CD14-positive monocyte (primary cell): ENCODE results near the gene CHRNA4. TPM values are rescaled to one million over a fixed set of nuclear protein-coding genes. Genes with fewer than 3 reads are reported as not detected.

Experiments used
- DNase-seq, 3 donors: peaks; one replicate each; pipeline ENCODE4 v3.0.0-alpha.2; 2011 to 2022
- H2AFZ ChIP-seq: 2 replicates; pipeline ENCODE4 v1.6.0; 2012; ENCODE audit warnings: mild to moderate bottlenecking, low read depth, low read length, inconsistent platforms; ENCODE audit not compliant: insufficient read depth, poor library complexity, severe bottlenecking
- H3K27ac ChIP-seq, 2 donors: 1 replicate in 1 of 2; 2 replicates in 1 of 2; pipeline ENCODE4 v1.5.1; 2012 to 2013; ENCODE audit warnings: low read length in 2 of 2, control low read depth in 1 of 2, inconsistent platforms in 1 of 2, low read depth in 1 of 2, mild to moderate bottlenecking in 1 of 2
- H3K27me3 ChIP-seq, 2 donors: one replicate each; pipeline versions ENCODE4 v1.6.0 to v1.6.1; 2011 to 2013; ENCODE audit warnings: low read length in 2 of 2; ENCODE audit not compliant: control insufficient read depth in 2 of 2, insufficient read depth in 2 of 2
- H3K36me3 ChIP-seq, 2 donors: replicated peaks in 1 of 2; 1 replicate in 1 of 2; 2 replicates in 1 of 2; pipeline versions ENCODE4 v1.5.1 to v1.6.1; 2012 to 2013; ENCODE audit warnings: low read length in 2 of 2, control low read depth in 1 of 2, inconsistent platforms in 1 of 2, mild to moderate bottlenecking in 1 of 2; ENCODE audit not compliant: insufficient read depth in 2 of 2, control insufficient read depth in 1 of 2
- H3K4me1 ChIP-seq, 2 donors: 1 replicate in 1 of 2; 2 replicates in 1 of 2; pipeline versions ENCODE4 v1.5.1 to v1.6.1; 2012 to 2013; ENCODE audit warnings: low read length in 2 of 2, control low read depth in 1 of 2, inconsistent platforms in 1 of 2, mild to moderate bottlenecking in 1 of 2, moderate library complexity in 1 of 2; ENCODE audit not compliant: insufficient read depth in 2 of 2, control insufficient read depth in 1 of 2
- H3K4me2 ChIP-seq: replicated peaks from 2 replicates; pipeline ENCODE3; 2012; ENCODE audit warnings: low read length, moderate library complexity, mild to moderate bottlenecking; ENCODE audit not compliant: poor library complexity, severe bottlenecking; ENCODE audit errors: extremely low read depth
- H3K4me3 ChIP-seq, 3 experiments: fragments of 200-600 bp in 1 of 3; sonication (generic) in 1 of 3; replicated peaks in 1 of 3; 1 replicate in 2 of 3; 2 replicates in 1 of 3; pipeline ENCODE4 v1.5.1; 2011 to 2013; ENCODE audit warnings: low read length in 3 of 3, mild to moderate bottlenecking in 3 of 3, control low read depth in 2 of 3, low read depth in 2 of 3, inconsistent platforms in 1 of 3, moderate library complexity in 1 of 3
- H3K79me2 ChIP-seq: 2 replicates; pipeline ENCODE4 v1.6.0; 2012; ENCODE audit warnings: mild to moderate bottlenecking, control low read depth, inconsistent platforms, low read length, moderate library complexity; ENCODE audit not compliant: insufficient read depth
- H3K9ac ChIP-seq: 2 replicates; pipeline ENCODE4 v1.6.0; 2017; ENCODE audit warnings: low read length, mild to moderate bottlenecking; ENCODE audit not compliant: insufficient read depth, poor library complexity, severe bottlenecking
- H3K9me3 ChIP-seq, 2 donors: replicated peaks in 1 of 2; 1 replicate in 1 of 2; 2 replicates in 1 of 2; pipeline versions ENCODE4 v1.5.1 to v1.6.1; 2012 to 2013; ENCODE audit warnings: low read length in 2 of 2, control low read depth in 1 of 2; ENCODE audit not compliant: control insufficient read depth in 1 of 2, insufficient read depth in 1 of 2
- H4K20me1 ChIP-seq: 2 replicates; pipeline ENCODE4 v1.6.0; 2012; ENCODE audit warnings: mild to moderate bottlenecking, low read length, control low read depth, moderate library complexity; ENCODE audit not compliant: insufficient read depth
- H3K27ac Mint-ChIP-seq, 7 donors: one replicate each; pipeline ENCODE4 v1.8.0; 2020; ENCODE audit warnings: mild to moderate bottlenecking in 7 of 7, mixed read lengths in 7 of 7, moderate library complexity in 6 of 7, inconsistent platforms in 2 of 7
- H3K27me3 Mint-ChIP-seq, 3 donors: one replicate each; pipeline ENCODE4 v1.8.0; 2021 to 2022; ENCODE audit warnings: low read depth in 3 of 3, mild to moderate bottlenecking in 3 of 3, mixed read lengths in 3 of 3, moderate library complexity in 3 of 3, inconsistent platforms in 1 of 3
- H3K36me3 Mint-ChIP-seq, 2 donors: one replicate each; pipeline ENCODE4 v1.8.0; 2020; ENCODE audit warnings: mixed read lengths in 2 of 2, inconsistent platforms in 1 of 2, mild to moderate bottlenecking in 1 of 2
- H3K4me1 Mint-ChIP-seq: one replicate; pipeline ENCODE4 v1.8.0; 2020; ENCODE audit warnings: mild to moderate bottlenecking, mixed read lengths
- H3K4me3 Mint-ChIP-seq, 2 donors: one replicate each; pipeline ENCODE4 v1.8.0; 2020; ENCODE audit warnings: mild to moderate bottlenecking in 2 of 2, mixed read lengths in 2 of 2, moderate library complexity in 1 of 2
- H3K9me3 Mint-ChIP-seq, 7 donors: one replicate each; pipeline ENCODE4 v1.8.0; 2020 to 2022; ENCODE audit warnings: mixed read lengths in 7 of 7, mild to moderate bottlenecking in 6 of 7, moderate library complexity in 6 of 7, inconsistent platforms in 2 of 7
- WGBS: methylation state at CpG from one replicate; pipeline ENCODE4 v1.1.5; 2013; ENCODE audit warnings: missing lambda C conversion rate; ENCODE audit not compliant: insufficient coverage; 5-methylcytosine and 5-hydroxymethylcytosine counted together
- intact Hi-C, 2 donors: fragments of 100-400 bp; cut with micrococcal nuclease; formaldehyde crosslinking; loops; one replicate each; pipeline versions ENCODE4 v1.15.0 to v1.15.1; 2023
- polyA plus RNA-seq, 3 donors: library from polyadenylated mRNA; depleted of rRNA in 1 of 3; unstranded in 2 of 3; stranded (reverse) in 1 of 3; fragments of 300-500 nt in 2 of 3; fragments of >200 nt in 1 of 3; fragmentation: Illumina TruSeq in 2 of 3; gene quantifications; 1 replicate in 2 of 3; 2 replicates in 1 of 3; pipeline ENCODE4 v1.2.3, GENCODE V29; 2012 to 2021
- TF ChIP-seq, protein P1 (sequence below): fragments of 200-600 bp; IDR thresholded peaks from one replicate; pipeline ENCODE4 v1.8.0; 2022; ENCODE audit warnings: antibody characterized with exemption, mild to moderate bottlenecking

The CHRNA4 gene
- polyA plus RNA-seq, 3 donors: not detected

DNA sequence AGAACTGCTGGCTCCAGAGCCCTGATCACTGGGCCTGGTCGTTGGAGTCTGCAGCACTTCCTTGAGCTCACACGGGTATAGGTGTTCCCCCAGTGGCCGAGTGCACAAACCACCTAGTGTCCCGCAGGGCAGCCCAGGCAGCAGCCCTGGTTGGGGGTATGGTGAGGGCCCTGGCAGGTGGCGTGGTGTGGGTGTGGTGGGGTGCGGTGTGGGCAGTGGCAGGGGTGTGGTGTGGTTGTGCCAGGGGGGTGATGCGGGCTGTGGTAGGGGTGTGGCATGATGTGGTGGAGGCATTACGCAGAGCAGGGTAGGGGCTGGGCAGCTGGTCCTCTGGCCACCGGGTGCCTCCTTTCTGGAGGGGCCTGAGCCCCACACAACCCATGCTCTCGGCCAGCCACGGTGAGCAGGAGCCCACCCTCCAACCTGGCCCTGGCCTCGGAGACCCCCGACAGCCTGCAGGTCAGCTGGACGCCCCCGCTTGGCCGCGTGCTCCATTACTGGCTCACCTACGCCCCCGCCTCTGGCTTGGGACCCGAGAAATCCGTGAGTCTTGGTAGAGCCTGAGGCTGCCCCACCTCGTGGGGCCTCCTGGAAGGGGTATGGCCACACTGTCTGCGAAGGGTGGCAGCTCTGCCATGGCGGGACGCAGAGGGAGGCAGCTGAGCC is 47.7 kb downstream of the CHRNA4 start:
- Histone ChIP-seq H2AFZ (no peak overlapping the region), H3K36me3 (no peaks in the 10 kb centered on the region), H3K27ac (no peak overlapping the region), H3K9ac (no peak overlapping the region), H3K27me3 (no peaks in the 10 kb centered on the region), H3K4me3 (no peak overlapping the region), H3K4me1 (no peaks in the 10 kb centered on the region), H4K20me1 (no peaks in the 10 kb centered on the region), H3K9me3 (no peaks in the 10 kb centered on the region), H3K79me2 (no peaks in the 10 kb centered on the region), H3K4me2 (no peak overlapping the region)
- H3K36me3 Mint-ChIP-seq: no peaks in the 10 kb centered on the region
- WGBS: 91% methylated on average over 23 of the region's 25 CpGs
- DNase-seq: no peak
- TF ChIP-seq, protein P1, sequence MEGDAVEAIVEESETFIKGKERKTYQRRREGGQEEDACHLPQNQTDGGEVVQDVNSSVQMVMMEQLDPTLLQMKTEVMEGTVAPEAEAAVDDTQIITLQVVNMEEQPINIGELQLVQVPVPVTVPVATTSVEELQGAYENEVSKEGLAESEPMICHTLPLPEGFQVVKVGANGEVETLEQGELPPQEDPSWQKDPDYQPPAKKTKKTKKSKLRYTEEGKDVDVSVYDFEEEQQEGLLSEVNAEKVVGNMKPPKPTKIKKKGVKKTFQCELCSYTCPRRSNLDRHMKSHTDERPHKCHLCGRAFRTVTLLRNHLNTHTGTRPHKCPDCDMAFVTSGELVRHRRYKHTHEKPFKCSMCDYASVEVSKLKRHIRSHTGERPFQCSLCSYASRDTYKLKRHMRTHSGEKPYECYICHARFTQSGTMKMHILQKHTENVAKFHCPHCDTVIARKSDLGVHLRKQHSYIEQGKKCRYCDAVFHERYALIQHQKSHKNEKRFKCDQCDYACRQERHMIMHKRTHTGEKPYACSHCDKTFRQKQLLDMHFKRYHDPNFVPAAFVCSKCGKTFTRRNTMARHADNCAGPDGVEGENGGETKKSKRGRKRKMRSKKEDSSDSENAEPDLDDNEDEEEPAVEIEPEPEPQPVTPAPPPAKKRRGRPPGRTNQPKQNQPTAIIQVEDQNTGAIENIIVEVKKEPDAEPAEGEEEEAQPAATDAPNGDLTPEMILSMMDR: no peak
- H3K4me3 Mint-ChIP-seq: no peak overlapping the region
- no peaks in the 10 kb centered on the region for H3K9me3 Mint-ChIP-seq
- peaks cover 2 to 4% (median 3%) of the 10 kb centered on the region in 3 donors for H3K27me3 Mint-ChIP-seq
- H3K27ac Mint-ChIP-seq: peak overlapping the region in 1 of 7 donors; percentile 33
- no peaks in the 10 kb centered on the region for H3K4me1 Mint-ChIP-seq
- intact Hi-C loops: no loop called here

DNA sequence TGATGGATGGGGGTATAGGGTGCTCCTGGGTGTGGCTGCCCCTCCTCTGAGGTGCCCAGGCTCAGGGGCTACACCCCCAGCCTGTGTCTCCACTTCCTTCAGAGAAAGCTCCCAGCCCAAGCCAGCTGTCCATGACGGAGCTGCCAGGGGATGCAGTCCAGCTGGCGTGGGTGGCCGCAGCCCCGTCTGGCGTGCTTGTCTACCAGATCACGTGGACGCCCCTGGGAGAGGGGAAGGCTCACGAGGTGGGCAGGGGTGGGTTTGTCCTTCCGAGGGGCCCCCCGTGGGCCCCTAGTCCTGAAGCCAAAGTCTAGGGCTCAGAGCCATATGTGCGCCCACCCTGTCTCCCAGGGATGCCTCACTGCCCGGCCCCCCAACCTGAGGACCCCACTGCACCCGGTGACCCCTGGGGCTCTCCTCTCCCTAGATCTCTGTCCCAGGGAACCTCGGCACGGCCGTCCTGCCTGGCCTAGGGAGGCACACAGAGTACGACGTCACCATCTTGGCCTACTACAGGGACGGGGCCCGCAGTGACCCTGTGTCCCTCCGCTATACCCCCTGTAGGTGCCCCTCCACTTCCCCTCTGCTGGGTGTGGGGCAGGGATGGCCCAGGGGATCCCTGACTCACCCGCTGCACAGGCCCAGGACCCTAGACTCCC is 48.3 kb downstream of the CHRNA4 start:
- 94% methylated on average over 21 of the region's 22 CpGs for WGBS
- Mint-ChIP-seq H3K9me3 (no peaks in the 10 kb centered on the region), H3K36me3 (no peaks in the 10 kb centered on the region), H3K4me3 (no peak overlapping the region), H3K4me1 (no peaks in the 10 kb centered on the region), H3K27me3 (peaks cover 2 to 3% (median 2%) of the 10 kb centered on the region in 3 donors), H3K27ac (peak overlapping the region in 1 of 7 donors; percentile 33)
- no peaks in the 10 kb centered on the region for H3K27me3 ChIP-seq
- H3K9ac ChIP-seq: no peak overlapping the region
- H3K36me3 ChIP-seq: no peaks in the 10 kb centered on the region
- DNase-seq: no peak
- H3K27ac ChIP-seq: no peak overlapping the region
- H3K4me3 ChIP-seq: no peak overlapping the region
- no peak overlapping the region for H3K4me2 ChIP-seq
- no peak overlapping the region for H2AFZ ChIP-seq
- H4K20me1 ChIP-seq: no peaks in the 10 kb centered on the region
- H3K79me2 ChIP-seq: no peaks in the 10 kb centered on the region
- H3K9me3 ChIP-seq: no peaks in the 10 kb centered on the region
- H3K4me1 ChIP-seq: no peaks in the 10 kb centered on the region
- intact Hi-C loops: no loop called here
- TF ChIP-seq, protein P1: no peak
